HG03378 (cell line): ENCODE results near the gene SV2A.
"Not testable (repeated sequence)": the region's sequence is repeated elsewhere in the genome, so short reads cannot be mapped to it uniquely, and the experiment has no call there.

ENCODE experiments used
- ATAC-seq: cut with Tn5 transposase; IDR thresholded peaks from one replicate; pipeline ENCODE4 v1.9.1; 2021; ENCODE audit warnings: mild to moderate bottlenecking, moderate library complexity; ENCODE audit not compliant: unreplicated experiment

SV2A gene, protein sequence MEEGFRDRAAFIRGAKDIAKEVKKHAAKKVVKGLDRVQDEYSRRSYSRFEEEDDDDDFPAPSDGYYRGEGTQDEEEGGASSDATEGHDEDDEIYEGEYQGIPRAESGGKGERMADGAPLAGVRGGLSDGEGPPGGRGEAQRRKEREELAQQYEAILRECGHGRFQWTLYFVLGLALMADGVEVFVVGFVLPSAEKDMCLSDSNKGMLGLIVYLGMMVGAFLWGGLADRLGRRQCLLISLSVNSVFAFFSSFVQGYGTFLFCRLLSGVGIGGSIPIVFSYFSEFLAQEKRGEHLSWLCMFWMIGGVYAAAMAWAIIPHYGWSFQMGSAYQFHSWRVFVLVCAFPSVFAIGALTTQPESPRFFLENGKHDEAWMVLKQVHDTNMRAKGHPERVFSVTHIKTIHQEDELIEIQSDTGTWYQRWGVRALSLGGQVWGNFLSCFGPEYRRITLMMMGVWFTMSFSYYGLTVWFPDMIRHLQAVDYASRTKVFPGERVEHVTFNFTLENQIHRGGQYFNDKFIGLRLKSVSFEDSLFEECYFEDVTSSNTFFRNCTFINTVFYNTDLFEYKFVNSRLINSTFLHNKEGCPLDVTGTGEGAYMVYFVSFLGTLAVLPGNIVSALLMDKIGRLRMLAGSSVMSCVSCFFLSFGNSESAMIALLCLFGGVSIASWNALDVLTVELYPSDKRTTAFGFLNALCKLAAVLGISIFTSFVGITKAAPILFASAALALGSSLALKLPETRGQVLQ

GRCh38 chr1:149917571-149918144, at the start of gene SV2A:
SV2A (minus strand) TSS chr1:149917844; CDS start chr1:149913840, 4,004 bp downstream.
- ATAC-seq = no peak

GRCh38 chr1:149967041-149967440, 49.4 kb upstream of the SV2A start:
- no peak for ATAC-seq

DNA sequence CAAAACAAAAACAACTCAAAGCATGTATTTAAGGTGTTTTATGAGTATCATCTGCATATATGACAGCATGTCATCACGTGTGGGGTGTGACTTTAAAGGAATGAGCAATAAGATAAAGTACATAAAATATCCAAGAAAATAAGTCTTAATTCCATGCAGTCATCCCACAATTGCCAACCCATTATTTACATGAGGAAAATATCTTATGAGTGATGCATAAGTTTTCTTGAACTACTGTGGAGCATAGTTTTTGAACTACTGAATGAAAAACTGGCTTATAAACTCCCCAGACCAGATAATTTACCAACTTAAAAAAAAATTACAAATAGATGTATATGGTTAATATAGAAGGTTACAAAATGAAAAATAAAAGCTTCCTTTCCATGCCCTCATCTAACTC, 48.8 kb upstream of the SV2A start:
- ATAC-seq = no peak

DNA sequence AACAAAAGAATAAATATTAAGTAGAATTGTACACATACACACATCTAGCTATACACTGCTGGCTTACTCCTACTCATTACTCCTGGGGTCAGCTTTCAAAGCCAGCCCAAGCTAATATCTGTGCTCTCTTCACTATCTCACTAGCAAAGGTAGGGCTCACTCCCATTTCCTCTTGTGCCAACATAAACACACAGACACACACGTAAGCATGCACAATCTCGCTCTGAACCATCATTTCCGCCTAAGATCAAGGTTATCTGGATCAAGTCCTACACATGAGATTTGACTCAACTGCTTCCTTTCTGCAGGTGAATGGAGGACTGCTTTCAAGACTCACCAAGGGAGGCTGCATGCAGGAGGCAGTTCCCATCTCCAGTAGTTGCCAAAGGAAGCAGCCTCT, 47.8 kb upstream of the SV2A start:
- no peak for ATAC-seq

DNA sequence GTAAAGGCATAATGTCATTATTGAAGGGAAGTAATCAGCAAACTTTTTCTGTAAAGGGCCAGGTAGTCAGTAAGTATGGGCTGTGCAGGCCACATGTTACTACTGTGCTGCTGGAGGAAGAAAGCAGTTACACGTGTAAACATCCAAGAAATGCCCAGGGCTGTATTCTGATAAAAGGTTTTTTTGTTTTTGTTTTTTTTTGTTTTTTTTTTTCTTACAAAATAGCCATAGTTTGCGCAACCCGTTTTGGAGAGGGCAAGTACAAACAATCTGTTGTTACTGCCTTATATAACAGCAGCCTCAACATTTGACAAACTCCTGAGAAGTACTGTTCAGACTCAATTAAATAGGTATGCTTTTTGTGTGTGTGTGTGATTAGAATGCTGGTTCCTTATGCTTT, 45.7 kb upstream of the SV2A start:
- ATAC-seq = no peak

DNA sequence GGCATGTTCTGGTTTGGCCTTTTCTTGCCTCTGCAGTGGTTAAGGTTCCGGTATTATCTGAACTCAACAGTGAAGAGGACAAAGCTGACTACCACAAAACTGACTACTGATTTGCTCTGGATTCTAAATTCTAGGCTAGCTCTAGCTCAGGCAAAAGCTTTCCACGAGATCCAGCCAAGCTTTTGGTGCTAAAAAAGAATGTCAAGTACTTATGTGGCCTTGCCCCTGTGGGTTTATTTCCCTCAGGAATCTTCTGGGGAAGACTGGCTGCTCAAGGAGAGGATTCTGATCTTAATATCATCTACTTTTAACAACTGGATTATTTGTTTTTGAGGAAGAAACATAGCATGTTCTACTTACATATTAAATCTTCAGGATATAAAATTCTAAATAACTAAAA, 45.1 kb upstream of the SV2A start:
- ATAC-seq = no peak

- ATAC-seq = no peak
Measured at GRCh38 chr1:149962039-149962647, 44.5 kb upstream of the SV2A start.

GRCh38 chr1:149957548-149957947, 39.9 kb upstream of the SV2A start:
- ATAC-seq = not testable (repeated sequence)

DNA sequence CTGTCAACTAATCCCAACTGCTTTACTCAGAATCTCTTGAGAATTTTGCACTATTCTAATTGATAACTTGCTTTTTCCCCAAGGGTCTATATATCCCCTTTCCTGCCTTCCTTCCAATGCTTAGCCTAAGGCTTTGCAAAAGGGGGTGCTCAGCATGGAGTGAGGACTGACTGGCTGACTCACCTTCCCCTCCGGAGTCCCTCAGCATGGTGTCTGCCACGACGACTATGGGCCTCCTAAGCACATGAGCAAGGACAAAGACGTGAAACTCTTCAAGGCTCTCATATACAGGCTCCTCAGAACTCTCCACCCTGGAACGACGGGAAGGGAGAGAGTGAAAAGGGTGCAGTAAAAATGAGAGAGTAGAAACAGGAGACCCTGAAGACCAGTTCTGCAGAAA, 32.3 kb upstream of the SV2A start:
- no peak for ATAC-seq

GRCh38 chr1:149945206-149945605, 27.6 kb upstream of the SV2A start:
- no peak for ATAC-seq

- ATAC-seq = no peak
Measured at GRCh38 chr1:149942885-149943284, 25.2 kb upstream of the SV2A start.

GRCh38 chr1:149942207-149942606, 24.6 kb upstream of the SV2A start:
- no peak for ATAC-seq

GRCh38 chr1:149940427-149940826, 22.8 kb upstream of the SV2A start:
- no peak for ATAC-seq

DNA sequence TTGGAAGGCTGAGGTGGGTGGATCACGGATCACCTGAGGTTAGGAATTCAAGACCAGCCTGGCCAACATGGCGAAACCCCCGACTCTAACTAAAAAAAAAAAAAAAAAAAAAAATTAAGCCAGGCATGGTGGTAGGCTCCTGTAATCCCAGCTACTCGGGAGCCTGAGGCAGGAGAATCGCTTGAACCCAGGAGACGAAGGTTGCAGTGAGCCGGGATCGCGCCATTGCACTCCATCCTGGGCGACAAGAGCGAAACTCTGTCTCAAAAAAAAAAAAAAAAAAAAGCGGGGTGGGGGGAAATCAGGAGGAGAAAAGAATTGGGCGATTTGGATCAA, 21.0 kb upstream of the SV2A start:
- not testable (repeated sequence) for ATAC-seq

GRCh38 chr1:149937759-149938158, 20.1 kb upstream of the SV2A start:
- no peak for ATAC-seq

GRCh38 chr1:149936992-149937705, 19.5 kb upstream of the SV2A start:
- no peak for ATAC-seq

DNA sequence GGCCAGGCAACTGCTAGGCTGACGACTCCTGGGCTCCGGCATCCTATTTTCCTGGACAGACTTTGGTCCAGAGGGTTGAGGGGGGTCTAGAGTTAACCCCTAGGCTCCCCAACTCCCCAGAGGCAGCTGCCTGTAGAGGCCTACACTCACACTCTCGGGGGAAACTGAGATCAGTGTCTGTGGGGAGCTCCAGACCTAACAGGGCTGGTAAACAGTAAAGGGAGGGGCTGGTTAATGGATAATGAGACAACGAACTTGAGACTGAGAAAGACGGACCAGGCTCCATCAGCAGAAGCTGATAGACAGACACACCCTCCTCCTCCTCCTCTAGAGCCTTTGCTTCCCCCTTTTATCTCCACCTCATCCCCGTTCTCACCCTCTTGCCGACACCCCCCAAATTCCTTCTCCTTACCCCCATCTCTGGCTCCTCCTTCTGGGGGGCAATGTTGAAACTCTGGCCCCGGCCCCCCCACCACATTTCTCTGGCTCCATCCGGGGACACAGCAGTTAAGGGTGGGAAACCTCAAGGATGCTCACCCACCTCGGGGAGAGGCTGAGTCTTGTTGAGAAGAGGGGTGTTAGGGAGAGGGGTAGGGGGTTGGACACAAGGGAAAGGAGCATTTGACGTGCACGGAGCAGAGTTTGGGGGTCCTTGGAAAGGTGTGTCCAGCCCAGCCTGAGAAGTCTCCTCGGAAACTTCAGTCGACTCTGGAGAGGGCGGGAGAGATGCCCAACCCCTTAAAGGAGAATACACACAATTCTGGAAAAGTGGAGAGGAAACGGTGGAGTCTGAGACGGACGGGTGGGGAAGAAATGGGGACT, 18.7 kb upstream of the SV2A start, which contains the start of gene MTMR11:
Gene MTMR11 (minus strand): TSS at position 710 of the 822 bp plus-strand sequence. CDS start 232 bp downstream, at position 478.
- ATAC-seq = no peak

- ATAC-seq = no peak
Measured at GRCh38 chr1:149934356-149934755, 16.7 kb upstream of the SV2A start.

- ATAC-seq = no peak
Measured at GRCh38 chr1:149933208-149933607, 15.6 kb upstream of the SV2A start.

DNA sequence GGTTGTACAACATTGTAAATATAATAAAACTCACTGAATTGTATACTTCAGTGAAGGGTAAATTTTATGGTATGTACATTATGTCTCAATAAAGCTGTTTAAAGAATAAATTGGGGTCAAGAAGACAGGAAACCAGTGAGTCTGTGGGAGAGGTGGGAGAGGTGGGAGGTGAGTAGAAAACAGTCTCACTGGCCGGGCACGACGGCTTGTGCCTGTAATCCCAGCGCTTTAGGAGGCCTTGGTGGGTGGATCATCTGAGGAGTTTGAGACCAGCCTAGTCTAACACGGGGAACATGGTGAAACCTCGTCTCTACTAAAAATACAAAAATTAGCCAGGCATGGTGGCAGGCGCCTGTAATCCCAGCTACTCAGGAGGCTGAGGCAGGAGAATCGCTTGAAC, 14.8 kb upstream of the SV2A start:
- no peak for ATAC-seq
